Subcutaneous adipose tissue (tissue), 4 donors: ENCODE results near the gene PMM2. TPM values are rescaled to one million over a fixed set of nuclear protein-coding genes. Genes with fewer than 3 reads are reported as not detected.

ENCODE experiments used
- CTCF ChIP-seq: fragments of 450-650 bp; IDR thresholded peaks from one replicate; pipeline ENCODE4 v1.5.1; 2016; ENCODE audit warnings: low read depth, mild to moderate bottlenecking, control low read depth, antibody characterized with exemption, moderate library complexity
- total RNA-seq, 4 donors: library from RNA; depleted of rRNA; stranded (reverse); fragments of >200 nt; gene quantifications; one replicate each; pipeline ENCODE4 v1.1.0, GENCODE V29; 2016

The PMM2 gene
- total RNA-seq, 4 donors from 2014 or later: 25.2 to 46.3 (median 42.4) TPM

GRCh38 chr16:8822403-8822802, 24.8 kb downstream of the PMM2 start:
- TF ChIP-seq CTCF: no peak

GRCh38 chr16:8826278-8826879, 28.7 kb downstream of the PMM2 start:
- TF ChIP-seq CTCF: no peak

GRCh38 chr16:8828541-8829165, 31.0 kb downstream of the PMM2 start:
- no peak for TF ChIP-seq CTCF

- no peak for TF ChIP-seq CTCF
Measured at GRCh38 chr16:8831450-8831849, 33.8 kb downstream of the PMM2 start.

DNA sequence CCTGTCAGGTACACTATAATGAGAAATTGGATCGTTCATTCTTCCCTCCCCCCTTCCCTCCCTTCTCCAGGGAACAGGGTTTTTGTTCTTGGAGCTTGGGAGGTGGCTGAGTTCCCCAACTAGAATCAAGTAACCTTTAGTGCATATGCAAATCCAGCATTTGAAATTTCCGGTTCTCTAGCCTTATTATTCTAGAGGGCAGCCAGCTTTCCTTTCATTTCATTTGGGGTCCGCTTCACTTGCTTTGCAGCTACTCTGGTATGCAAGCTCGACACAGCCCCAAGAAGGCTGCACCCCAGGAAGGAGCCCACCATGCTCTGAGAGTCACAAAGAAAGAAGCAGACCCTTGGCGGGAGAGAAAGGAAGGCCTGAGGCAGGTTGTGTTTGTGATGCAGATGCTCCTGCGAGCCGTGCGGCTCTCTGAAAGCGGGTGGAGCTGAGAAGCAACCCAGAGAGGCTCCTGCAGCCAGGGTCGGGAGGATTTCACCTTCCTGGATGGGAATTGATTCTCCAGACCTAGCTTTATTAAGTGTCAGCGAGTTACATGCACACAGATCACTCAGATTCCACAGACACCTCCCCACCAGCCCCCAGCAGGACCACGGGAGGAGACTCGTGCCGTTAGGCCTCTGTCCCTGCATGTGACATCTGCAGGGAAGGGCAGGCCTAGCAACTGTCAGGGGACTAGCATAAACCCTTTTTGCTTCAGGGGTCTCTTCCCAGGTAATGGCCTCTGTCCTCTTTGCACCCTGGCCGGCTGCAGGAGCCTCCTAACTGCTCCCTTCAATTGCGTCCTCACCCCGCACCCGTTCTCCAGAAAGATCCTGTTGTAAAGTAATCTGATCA, 34.5 kb downstream of the PMM2 start:
- no peak for TF ChIP-seq CTCF

GRCh38 chr16:8832717-8833105, 35.1 kb downstream of the PMM2 start:
- no peak for TF ChIP-seq CTCF

- TF ChIP-seq CTCF: no peak
Measured at GRCh38 chr16:8845699-8846298, 48.2 kb downstream of the PMM2 start.
